HepG2 (cell line): Measurements from ENCODE around the gene SNCG. TPM values are rescaled to one million over a fixed set of nuclear protein-coding genes. Genes with fewer than 3 reads are reported as not detected.

Experiments
- CBX1 ChIP-seq: IDR thresholded peaks from one replicate; pipeline ENCODE4 v1.6.1; 2016; ENCODE audit warnings: antibody characterized with exemption, low read depth
- GABPB1 ChIP-seq: IDR thresholded peaks from 2 replicates; pipeline ENCODE4 v1.6.1; 2016; ENCODE audit warnings: mild to moderate bottlenecking, missing genetic modification reagents, moderate library complexity, missing compliant biosample characterization
- HNF1A ChIP-seq, 2 experiments: sonication (generic) in 1 of 2; formaldehyde crosslinking in 1 of 2; IDR thresholded peaks; 2 replicates each; pipeline versions ENCODE4 v1.4.0 to v1.6.1; 2016 to 2020; ENCODE audit warnings: borderline replicate concordance in 1 of 2, low read depth in 1 of 2, mild to moderate bottlenecking in 1 of 2, missing genetic modification reagents in 1 of 2
- ISX ChIP-seq: sonication (generic); formaldehyde crosslinking; conservative IDR thresholded peaks from 2 replicates; pipeline ENCODE4 v1.5.0; 2020; ENCODE audit warnings: missing genetic modification reagents
- MTA1 ChIP-seq: sonication (generic); formaldehyde crosslinking; IDR thresholded peaks from 2 replicates; pipeline ENCODE4 v1.4.0; 2020; ENCODE audit warnings: missing genetic modification reagents, mild to moderate bottlenecking, borderline replicate concordance
- POLR2AphosphoS2 ChIP-seq: IDR thresholded peaks from 2 replicates; pipeline ENCODE4 v1.6.1; 2011; ENCODE audit warnings: low read depth, low read length, improper control_type of control experiment
- SALL2 ChIP-seq: sonication (generic); formaldehyde crosslinking; IDR thresholded peaks from 2 replicates; pipeline ENCODE4 v1.8.1; 2023; ENCODE audit warnings: mild to moderate bottlenecking, missing genetic modification reagents, inconsistent platforms
- ZBTB44 ChIP-seq: sonication (generic); formaldehyde crosslinking; IDR thresholded peaks from 2 replicates; pipeline ENCODE4 v1.4.0; 2020; ENCODE audit warnings: missing genetic modification reagents
- ZNF20 ChIP-seq: sonication (generic); formaldehyde crosslinking; IDR thresholded peaks from 2 replicates; pipeline ENCODE4 v1.4.0; 2020; ENCODE audit warnings: mild to moderate bottlenecking, moderate library complexity, missing genetic modification reagents
- ZNF264 ChIP-seq: sonication (generic); formaldehyde crosslinking; IDR thresholded peaks from 2 replicates; pipeline ENCODE4 v1.4.0; 2020; ENCODE audit warnings: missing genetic modification reagents
- ZNF282 ChIP-seq: fragments of 450-650 bp; IDR thresholded peaks from 2 replicates; pipeline ENCODE4 v1.6.1; 2018; ENCODE audit not compliant: partially characterized antibody
- ZNF367 ChIP-seq: sonication (generic); formaldehyde crosslinking; IDR thresholded peaks from 2 replicates; pipeline ENCODE4 v1.4.0; 2020; ENCODE audit warnings: missing genetic modification reagents, borderline replicate concordance
- ZXDC ChIP-seq: sonication (generic); formaldehyde crosslinking; IDR thresholded peaks from 2 replicates; pipeline ENCODE4 v1.5.0; 2020; ENCODE audit warnings: mild to moderate bottlenecking, missing genetic modification reagents
- polyA plus RNA-seq, 8 experiments: library from polyadenylated mRNA; depleted of rRNA in 3 of 8; stranded (reverse) in 7 of 8; unstranded in 1 of 8; fragments of >200 nt; fragmentation: Illumina TruSeq in 4 of 8; extraction: Trizol in 4 of 8; gene quantifications; 2 replicates each; pipeline versions ENCODE4 v1.2.1 to v1.2.3, GENCODE V29; 2011 to 2016; ENCODE audit warnings: low read depth in 4 of 8, missing spikeins in 1 of 8, mixed read lengths in 1 of 8; ENCODE audit not compliant: insufficient read depth in 1 of 8
- total RNA-seq, 5 experiments: library from RNA; depleted of rRNA; stranded (reverse); fragments of >200 nt; fragmentation: Illumina TruSeq; extraction: Trizol; gene quantifications; 2 replicates each; pipeline ENCODE4 v1.2.3, GENCODE V29; 2016; ENCODE audit warnings: low read depth in 1 of 5

SNCG gene
- total and polyA plus RNA-seq, 2 of the 13 experiments (the other 11 are each of a cell fraction or from before 2014, with no cell fraction given) = 0.22 to 0.91 TPM

- no peak for TF ChIP-seq ZBTB44 (CRISPR knock-in tag)
- TF ChIP-seq ZNF282 = no peak
- no peak for TF ChIP-seq MTA1 (CRISPR knock-in tag)
- no peak for TF ChIP-seq HNF1A (IDR thresholded peaks at IDR 0.05; ENCODE audit: low read depth)
- TF ChIP-seq HNF1A (CRISPR knock-in tag; IDR thresholded peaks at IDR 0.05; ENCODE audit: borderline replicate concordance) = no peak
- TF ChIP-seq ZXDC (CRISPR knock-in tag) = no peak
- no peak for TF ChIP-seq ISX
- TF ChIP-seq ZNF367 = no peak
- no peak for TF ChIP-seq POLR2AphosphoS2
- TF ChIP-seq GABPB1 (CRISPR knock-in tag) = no peak
- no peak for TF ChIP-seq ZNF264
- no peak for TF ChIP-seq ZNF20 (CRISPR knock-in tag)
- TF ChIP-seq SALL2 (CRISPR knock-in tag) = no peak
- no peak for TF ChIP-seq CBX1
Measured at GRCh38 chr10:86918022-86918471, 40.4 kb upstream of the SNCG start (continued).
